GM21526 (cell line): Measurements from ENCODE around the gene RIPOR2.
A peak's percentile ranks its signal among the peaks of the same experiment; 100 is the strongest.

Source experiments
- ATAC-seq: cut with Tn5 transposase; IDR thresholded peaks from one replicate; pipeline ENCODE4 v1.9.1; 2021; ENCODE audit warnings: moderate library complexity; ENCODE audit not compliant: unreplicated experiment, low FRiP score

Gene RIPOR2

DNA sequence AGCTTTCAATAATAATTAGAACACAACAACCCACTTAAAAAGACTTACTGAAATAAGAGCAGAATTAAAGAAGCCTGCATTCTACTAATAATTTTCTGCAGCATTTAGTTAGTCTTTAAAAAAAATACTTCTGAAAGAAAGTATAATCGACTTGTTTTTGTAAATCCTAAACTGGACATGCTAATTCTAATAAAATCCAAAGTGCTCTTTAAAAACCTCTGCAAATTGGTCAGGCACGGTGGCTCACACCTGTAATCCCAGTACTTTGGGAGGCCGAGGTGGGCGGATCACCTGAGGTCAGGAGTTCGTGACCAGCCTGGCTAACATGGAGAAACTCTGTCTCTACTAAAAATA lies 79.5 kb downstream of the RIPOR2 start:
- ATAC-seq, result no peak

DNA sequence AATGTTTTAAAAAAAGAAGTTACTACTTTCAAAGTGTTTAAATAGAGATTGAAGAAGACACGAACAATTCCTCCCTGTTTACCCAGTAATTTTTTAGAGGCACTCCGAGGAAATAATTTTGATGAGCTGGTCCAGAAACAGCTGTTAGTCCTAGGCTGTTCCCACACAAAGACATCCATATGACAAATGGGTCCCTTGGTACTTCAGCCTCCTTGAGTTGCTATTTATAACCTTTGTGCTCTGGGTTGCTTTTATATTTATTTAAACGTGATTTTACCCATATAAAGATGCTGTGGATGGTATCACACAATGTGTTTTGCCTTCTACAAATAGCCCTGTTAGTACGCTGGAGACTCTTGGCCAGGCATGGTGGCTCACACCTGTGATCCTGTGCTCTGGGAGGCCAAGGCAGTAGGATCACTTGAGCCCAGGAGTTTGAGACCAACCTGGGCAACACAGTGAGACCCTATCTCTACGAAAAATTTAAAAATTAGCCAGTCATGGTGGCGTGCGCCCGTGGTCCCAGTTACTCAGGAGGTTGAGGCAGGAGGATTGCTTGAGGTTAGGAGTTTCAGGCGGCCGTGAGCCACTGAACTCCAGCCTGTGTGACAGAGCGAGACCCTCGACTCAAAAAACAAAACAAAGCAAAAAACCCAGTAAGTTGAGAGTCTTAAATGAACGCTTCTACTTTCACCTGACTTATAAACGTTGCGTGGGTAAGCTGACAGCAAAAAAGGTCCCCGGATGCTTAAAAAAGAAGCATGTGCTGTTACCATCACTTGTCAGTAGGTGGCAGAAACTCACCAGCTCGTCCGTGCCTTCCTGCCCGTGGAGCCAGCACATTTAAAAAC lies 80.1 kb downstream of the RIPOR2 start:
- ATAC-seq, result peak; percentile 52

GRCh38 chr6:24854077-24854666 lies 81.6 kb downstream of the RIPOR2 start:
- ATAC-seq, result no peak

GRCh38 chr6:24851086-24851485 lies 84.7 kb downstream of the RIPOR2 start:
- ATAC-seq, result no peak

DNA sequence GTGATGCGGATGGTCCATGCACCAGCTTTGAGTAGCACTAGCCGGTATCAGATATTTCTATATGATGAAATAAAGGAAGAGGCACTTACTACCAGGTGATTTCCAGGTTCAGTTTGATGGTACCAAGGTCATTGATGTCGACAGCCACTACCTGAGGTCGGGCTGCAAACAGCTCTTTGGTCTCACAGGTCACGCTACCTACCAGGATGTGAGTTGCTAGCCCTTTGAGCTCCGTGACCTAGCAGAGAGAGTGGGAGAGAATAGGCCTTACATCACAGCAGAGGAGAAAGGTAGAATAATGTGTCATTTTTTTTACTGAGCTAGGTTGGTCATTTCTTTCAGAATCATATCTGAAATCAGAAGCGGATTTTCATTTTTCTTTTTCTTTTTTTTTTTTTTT lies 86.0 kb downstream of the RIPOR2 start:
- ATAC-seq, result no peak

DNA sequence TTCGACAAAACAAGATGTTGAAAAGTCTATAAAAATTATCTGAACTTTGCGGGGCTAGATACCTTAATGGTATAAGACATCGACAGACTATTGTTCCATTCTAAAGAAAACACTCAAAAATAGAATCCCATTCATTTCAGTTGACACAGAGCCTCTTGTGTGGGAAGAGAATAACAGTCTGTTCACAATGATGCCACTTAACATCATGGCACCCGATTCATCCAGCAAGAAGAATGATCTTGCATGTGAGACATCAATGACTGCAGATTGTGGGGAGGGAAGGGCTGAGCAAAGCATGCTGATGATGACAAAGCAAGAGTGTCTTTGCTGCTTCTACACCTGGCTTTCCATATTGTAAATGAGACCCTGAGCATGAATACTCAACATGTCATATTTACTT lies 87.3 kb downstream of the RIPOR2 start:
- ATAC-seq, result no peak

DNA sequence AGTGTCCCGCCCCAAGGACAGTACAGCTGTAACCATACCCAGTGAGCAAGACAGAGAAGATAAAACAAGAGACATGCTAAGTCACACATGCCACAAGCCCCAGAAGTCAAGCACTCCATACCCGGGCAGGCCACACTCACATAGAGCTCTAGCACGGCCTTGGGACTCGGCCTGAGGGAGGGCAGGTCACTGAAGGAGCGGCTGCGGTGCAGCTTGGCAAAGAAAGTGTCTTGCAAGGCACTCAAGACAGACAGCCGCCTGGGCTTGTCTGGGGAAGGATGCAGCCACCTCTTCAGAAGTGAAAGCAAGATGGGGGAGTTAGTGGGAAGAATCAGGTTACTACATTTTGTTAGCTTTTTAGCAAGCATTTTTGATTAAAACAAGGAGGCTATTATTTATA lies 88.4 kb downstream of the RIPOR2 start:
- ATAC-seq, result no peak

DNA sequence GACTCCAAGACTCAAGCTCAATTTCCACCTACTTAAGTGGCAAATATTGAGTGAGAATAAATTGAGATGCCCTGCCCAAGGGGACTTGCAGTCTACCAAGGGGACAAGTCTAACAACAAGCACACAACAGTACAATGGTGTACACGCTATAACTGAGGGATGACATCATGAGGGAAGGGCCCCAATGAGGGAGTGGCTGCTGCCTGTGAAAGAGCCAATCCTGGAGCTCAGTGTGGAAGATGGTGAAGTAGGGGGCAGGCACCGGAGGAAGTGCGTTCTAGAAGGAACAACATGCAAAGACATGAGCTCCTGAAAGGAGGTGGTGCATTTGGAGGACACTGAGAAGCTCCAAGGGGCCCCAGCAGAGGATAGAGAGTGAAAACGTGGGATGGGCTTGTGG lies 90.2 kb downstream of the RIPOR2 start:
- ATAC-seq, result no peak

GRCh38 chr6:24844903-24845302 lies 90.9 kb downstream of the RIPOR2 start:
- ATAC-seq, result no peak

- no peak for ATAC-seq
Measured at GRCh38 chr6:24844061-24844460, 91.7 kb downstream of the RIPOR2 start.

GRCh38 chr6:24840187-24840586 lies 95.6 kb downstream of the RIPOR2 start:
- ATAC-seq, result no peak

DNA sequence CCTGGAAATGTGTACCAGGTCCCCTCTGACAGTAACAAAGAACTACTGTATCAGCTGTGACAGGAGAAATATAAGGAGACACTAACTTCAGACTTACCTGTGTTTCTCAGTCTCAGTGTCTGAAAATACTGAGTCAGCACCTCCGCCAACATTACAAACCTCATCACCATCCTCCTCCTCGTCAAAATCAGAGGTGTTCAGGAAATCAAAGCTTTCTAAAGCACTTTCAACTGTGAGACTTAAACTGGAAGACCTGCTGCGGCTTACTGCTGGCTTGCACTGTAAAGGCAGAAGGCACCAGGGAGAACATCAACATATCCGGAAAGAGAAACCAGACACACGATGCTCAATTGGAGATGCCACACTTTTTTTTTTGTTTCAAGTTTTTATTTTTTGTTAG lies 96.8 kb downstream of the RIPOR2 start:
- no peak for ATAC-seq

DNA sequence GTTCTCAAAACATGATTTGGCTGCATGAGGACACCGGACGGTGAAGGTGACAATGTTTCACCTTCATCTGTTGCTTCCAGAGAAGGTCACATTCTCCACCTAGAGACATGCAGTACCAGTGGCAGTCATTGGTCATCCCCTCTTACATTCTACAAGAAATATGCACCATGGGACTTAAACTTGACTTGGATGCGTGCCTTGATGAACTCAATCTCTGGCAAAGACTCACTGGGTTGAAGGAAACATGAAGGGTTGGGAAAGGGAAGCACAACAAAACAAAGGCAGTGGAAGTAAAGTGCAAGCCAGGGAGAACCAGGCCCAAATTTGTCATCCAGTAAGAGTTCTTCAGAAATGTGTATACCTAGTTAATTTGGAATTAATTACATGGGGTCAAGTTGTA lies 97.7 kb downstream of the RIPOR2 start:
- ATAC-seq, result no peak

GRCh38 chr6:24836109-24836508 lies 99.7 kb downstream of the RIPOR2 start:
- ATAC-seq, result no peak

GRCh38 chr6:24833711-24834386 lies 101.9 kb downstream of the RIPOR2 start:
- ATAC-seq, result no peak

DNA sequence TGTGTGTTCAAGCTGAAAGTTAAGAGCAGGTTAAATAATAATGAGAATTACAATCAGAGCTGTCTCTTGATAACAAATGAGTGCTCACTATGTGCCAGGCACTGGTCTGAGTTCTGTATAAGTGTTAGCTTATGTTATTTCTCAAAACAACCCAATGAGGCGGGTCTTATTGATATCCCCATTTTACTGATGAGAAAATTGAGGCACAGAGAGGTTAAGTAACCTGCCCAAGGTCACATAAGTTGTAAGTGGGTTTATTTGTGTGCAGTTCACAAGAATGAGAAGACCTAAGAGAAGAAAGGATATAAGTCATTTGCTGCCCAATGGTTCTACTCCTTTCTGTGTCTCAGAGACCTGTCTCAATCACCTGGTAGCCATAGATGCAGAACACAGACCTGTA lies 103.0 kb downstream of the RIPOR2 start:
- ATAC-seq, result no peak

- ATAC-seq, result no peak
Measured at GRCh38 chr6:24831771-24832716, 103.7 kb downstream of the RIPOR2 start.

GRCh38 chr6:24829657-24830056 lies 106.1 kb downstream of the RIPOR2 start:
- no peak for ATAC-seq

- no peak for ATAC-seq
Measured at GRCh38 chr6:24827970-24828369, 107.8 kb downstream of the RIPOR2 start.

DNA sequence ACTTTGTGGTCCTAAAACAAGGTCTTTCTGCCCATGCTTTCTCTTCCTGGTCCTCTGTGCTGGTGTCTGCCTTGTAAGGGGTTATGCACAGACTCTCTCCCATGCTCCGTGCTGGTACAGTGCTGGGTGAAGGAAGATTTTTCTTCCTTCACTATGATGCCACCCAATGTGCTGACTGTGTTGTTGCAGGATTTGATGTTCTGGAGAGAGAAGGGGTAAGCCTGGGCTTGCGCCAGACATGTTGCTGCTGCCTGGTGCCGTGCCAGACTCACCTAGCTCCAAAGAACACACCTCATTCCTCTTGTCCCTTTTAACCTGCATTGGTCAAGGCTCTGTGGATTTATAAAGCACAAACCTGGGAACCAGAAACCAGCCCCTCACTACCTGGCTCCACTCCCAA lies 108.6 kb downstream of the RIPOR2 start:
- no peak for ATAC-seq
